ENCODE data around the gene CD320. TPM values are rescaled to one million over a fixed set of nuclear protein-coding genes. Genes with fewer than 3 reads are reported as not detected.
A peak's percentile ranks its signal among the peaks of the same experiment; 100 is the strongest.

The CD320 gene
- total RNA-seq, 8 experiments from 2014 or later, result 20.9 to 109 (median 41.8) TPM

DNA sequence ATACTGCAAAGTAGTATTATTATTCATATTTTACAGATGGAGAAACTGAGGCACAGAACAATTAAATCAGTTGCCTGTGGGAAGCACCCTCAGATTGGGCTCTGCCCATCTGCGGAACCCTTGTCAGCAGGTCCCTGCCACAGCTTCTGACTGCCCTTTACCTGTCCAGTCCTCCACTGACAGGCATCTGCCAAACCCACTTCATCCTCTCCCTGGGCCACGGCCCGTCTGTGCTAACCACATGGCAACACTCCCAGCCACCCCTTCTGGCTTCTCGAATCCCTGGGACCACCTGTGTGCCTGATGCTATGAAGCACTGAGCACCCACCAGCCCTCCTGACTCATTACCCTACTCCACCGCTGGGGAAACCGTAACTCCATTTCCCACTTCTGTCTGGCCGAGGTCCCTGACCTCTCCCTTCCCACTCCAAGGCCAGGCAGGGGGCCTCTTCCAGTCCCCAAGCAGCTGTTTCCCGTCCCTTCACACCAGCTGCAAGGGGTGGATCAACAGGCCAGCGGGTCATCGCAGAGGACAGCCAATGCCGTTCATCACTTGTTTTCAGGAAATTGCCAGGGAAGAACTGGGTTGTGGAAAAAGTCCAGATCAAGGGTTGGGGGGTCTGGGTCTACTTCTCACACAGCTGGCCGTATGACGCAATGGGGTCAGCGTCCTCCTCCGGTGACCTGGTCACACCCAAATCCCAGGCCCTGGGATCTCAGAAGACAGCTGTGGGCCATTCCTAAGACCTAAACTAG lies 32.4 kb upstream of the CD320 start:
- ATAC-seq (replicated peaks in 6 of 8), result peak in 3 of 8 experiments; percentile 5 to 9 (median 8)
- 0 to 53% (median 40%) methylated on average over 1 to 9 of the region's 15 CpGs; no CpG with 5 or more reads in 5 of the 10 experiments for WGBS, 10 experiments

DNA sequence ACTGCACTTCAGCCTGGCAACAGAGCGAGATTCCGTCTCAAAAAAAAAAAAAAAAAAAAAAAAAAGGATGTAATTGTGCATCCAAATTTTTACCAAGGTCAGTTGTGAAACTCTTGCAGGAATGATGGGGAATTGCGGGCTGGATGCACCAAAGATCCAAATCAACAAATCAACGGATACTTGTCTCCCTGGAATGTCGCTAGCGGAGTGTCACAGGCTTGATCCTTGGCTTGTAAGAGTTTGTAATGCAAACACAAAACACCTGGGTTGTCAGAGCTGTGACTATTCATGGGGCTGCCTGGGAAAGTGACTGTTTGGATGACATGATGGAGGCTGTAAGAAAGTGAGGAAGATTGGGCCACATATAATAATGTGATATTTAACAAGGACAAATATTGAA lies 30.7 kb upstream of the CD320 start:
- H3K27ac ChIP-seq, result no peak overlapping the region
- no peaks in the 10 kb centered on the region for H3K4me1 ChIP-seq (replicated peaks in 1 of 2)
- in situ Hi-C loops (cut with MboI; ENCODE audit: low pct_unique_long_range_greater_than_20kb in 2 of 9, low sequenced_read_pairs in 9 of 9, unreplicated experiment in 9 of 9), result no loop called here
- no peak overlapping the region for H3K4me3 ChIP-seq
- ATAC-seq (replicated peaks in 6 of 8), result no peak
- WGBS, 10 experiments, result 40 to 73% (median 64%) methylated on average over 1 to 4 of the region's 6 CpGs; no CpG with 5 or more reads in 7 of the 10 experiments

More for the DNA sequence above, 32.4 kb upstream of the CD320 start:
- Histone ChIP-seq H3K4me3 (no peak overlapping the region), H3K27ac (no peak overlapping the region), H3K4me1 (replicated peaks in 1 of 2) (no peaks in the 10 kb centered on the region)
- in situ Hi-C loops (cut with MboI; ENCODE audit: low pct_unique_long_range_greater_than_20kb in 2 of 9, low sequenced_read_pairs in 9 of 9, unreplicated experiment in 9 of 9), result no loop called here

DNA sequence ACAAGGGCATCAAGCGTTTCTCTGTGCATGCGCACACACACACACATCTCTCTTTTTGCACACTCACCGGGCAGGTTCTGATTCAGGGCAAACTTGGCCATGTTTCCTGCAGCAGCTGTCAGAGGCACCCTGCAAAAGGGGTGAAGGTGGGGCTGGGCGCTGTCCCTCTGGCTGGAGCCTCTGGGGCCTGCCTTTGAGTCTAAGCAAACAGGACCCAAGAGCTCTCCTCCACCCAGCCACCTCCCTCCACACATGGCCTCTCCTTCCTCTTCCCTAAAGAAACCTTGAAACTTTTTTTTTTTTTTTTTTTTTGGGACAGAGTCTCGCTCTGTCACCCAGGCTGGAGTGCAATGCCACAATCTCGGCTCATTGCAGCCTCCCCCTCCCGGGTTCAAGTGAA lies 29.6 kb upstream of the CD320 start:
- in situ Hi-C loops (cut with MboI; ENCODE audit: low pct_unique_long_range_greater_than_20kb in 2 of 9, low sequenced_read_pairs in 9 of 9, unreplicated experiment in 9 of 9), result no loop called here
- Histone ChIP-seq H3K4me3 (no peak overlapping the region), H3K4me1 (replicated peaks in 1 of 2) (no peaks in the 10 kb centered on the region), H3K27ac (no peak overlapping the region)
- 40 to 100% (median 80%) methylated on average over 1 to 2 of the region's 7 CpGs; no CpG with 5 or more reads in 4 of the 10 experiments for WGBS, 10 experiments
- ATAC-seq (replicated peaks in 6 of 8), result no peak

DNA sequence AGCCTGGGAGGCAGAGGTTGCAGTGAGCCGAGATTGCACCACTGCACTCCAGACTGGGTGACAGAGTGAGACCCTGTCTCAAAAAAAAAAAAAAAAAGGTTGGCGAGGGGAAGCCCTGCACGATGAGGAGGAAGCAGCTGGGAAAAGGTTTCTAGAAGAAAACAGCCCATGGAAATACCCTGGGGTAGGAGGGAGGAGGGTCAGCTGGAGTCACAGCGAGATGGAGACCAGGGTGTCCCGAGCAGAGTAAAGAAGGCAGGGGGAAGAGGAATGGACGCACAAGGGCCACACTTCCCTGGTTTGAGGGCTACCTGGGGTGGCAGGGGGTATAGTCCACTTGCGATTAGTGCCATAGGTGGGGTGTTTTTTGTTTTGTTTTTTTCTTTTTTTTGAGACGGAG lies 28.5 kb upstream of the CD320 start:
- Histone ChIP-seq H3K4me1 (replicated peaks in 1 of 2) (no peaks in the 10 kb centered on the region), H3K4me3 (no peak overlapping the region), H3K27ac (no peak overlapping the region)
- in situ Hi-C loops (cut with MboI; ENCODE audit: low pct_unique_long_range_greater_than_20kb in 2 of 9, low sequenced_read_pairs in 9 of 9, unreplicated experiment in 9 of 9), result no loop called here
- ATAC-seq (replicated peaks in 6 of 8), result no peak
- WGBS, 10 experiments, result 51 to 53% methylated on average over 3 of the region's 8 CpGs; no CpG with 5 or more reads in 8 of the 10 experiments

DNA sequence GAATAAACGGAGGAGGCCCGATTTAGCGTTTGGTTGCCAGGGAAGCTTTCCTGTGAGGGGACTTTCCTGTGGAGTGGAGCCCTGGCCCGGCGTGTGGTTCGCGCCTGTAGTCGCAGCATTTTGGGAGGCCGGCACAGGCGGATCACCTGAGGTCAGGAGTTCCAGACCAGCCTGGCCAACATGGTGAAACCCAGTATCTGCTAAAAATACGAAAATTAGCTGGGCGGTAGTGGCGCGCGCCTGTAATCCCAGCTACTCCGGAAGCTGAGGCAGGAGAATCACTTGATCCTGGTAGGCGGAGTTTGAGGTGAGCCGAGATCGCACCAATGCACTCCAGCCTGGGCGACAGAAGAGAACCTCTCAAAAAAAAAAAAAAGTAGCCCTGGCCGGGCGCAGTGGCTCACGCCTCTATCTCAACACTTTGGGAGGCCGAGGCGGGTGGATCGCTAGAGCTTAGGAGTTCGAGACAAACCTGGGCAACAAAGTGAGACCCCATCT lies 28.0 kb upstream of the CD320 start:
- in situ Hi-C loops (cut with MboI; ENCODE audit: low pct_unique_long_range_greater_than_20kb in 2 of 9, low sequenced_read_pairs in 9 of 9, unreplicated experiment in 9 of 9), result no loop called here
- H3K4me3 ChIP-seq, result no peak overlapping the region
- 10 to 84% (median 47%) methylated on average over 2 to 13 of the region's 27 CpGs; no CpG with 5 or more reads in 6 of the 10 experiments for WGBS, 10 experiments

DNA sequence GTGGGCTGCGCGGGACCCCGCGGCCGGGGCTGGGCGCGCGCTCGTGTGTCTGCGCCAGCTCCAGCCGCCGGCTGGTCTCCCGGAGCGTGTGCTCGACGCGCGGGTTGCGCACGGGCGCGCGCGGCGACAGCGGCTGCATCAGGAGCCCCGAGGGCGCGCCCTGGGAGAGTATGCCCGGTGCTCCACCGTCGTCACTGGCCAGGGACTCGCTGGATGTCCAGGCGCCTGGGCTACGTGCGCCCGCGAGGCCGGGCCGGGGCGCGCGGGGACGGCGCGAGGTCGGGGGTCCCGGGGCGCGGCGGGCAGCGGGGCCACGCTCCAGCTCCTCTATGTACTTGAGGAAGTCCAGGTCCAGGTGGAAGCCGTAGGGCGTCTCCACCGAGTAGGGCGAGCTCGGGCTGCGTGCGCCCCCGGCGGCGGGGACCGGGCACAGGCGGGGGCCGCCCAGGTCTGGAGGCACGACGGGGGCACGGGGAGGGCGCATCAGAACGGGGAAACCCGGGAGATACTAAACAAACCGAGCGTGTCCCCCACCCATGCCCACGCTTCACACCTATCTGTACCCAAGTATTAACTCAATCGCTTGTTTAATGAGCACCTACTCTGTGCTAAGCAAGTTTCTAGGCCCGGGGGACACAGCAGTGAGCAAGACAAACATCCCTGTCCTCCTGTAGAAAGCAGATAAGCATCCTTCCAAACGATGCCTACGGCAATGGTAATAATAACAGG lies 27.3 kb upstream of the CD320 start:
- Histone ChIP-seq H3K27ac (no peak overlapping the region), H3K4me3 (peak overlapping the region; percentile 33 to 43 (median 34)), H3K4me1 (replicated peaks in 1 of 2) (no peaks in the 10 kb centered on the region)
- ATAC-seq (replicated peaks in 6 of 8), result peak in 3 of 8 experiments; percentile 12 to 66 (median 34)
- in situ Hi-C loops (cut with MboI; ENCODE audit: low pct_unique_long_range_greater_than_20kb in 2 of 9, low sequenced_read_pairs in 9 of 9, unreplicated experiment in 9 of 9), result no loop called here
- 2 to 8% (median 7%) methylated on average over 5 to 9 of the region's 79 CpGs; no CpG with 5 or more reads in 7 of the 10 experiments for WGBS, 10 experiments

More for the DNA sequence above, 28.0 kb upstream of the CD320 start:
- ATAC-seq (replicated peaks in 6 of 8), result no peak
- no peaks in the 10 kb centered on the region for H3K4me1 ChIP-seq (replicated peaks in 1 of 2)
- no peak overlapping the region for H3K27ac ChIP-seq

DNA sequence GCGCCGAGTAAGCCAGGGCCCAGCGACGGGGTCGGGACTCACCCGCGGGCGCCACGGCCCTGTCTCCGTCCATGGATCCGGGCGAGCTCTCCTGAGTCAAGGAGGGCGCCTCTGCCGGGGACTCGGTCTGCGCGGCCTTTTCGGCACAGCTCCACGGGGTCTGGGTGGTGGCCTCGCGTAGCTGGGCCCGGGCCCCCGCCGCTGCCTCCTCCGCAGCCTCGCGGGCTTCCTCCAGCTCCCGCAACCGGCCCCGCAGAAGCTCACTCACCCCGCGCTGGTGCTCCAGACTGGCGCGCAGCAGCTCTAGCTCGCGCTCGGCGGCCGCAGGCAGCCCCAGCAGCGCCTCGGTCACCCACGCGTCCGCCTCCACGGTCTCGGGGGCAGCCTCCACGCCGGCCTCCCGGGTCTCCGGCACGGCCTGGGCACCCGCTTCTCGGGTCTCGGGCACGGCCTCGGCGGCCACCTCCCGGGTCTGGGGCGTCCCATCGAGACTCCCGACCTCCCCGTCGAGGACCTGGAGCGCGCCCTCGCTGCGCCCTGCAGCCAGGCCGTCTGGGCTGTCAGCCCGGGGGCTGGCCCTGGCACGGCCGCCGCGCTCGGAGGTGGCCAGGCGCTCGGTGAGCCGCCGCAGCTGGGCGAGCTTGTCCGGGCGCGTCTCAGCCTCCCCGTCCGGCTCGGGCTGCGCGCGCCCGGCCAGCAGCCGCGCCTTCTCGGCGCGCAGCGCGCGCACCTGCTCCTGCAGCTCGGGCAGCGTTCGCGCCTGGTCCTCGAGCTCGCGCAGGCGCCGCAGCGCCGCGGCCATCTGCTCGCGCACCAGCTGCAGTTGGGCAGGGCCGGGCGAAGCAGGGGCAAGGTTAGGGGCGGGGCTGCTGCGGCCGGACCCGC lies 26.5 kb upstream of the CD320 start:
- peak; percentile 83 to 94 (median 92) for ATAC-seq (replicated peaks in 6 of 8)
- no peaks in the 10 kb centered on the region for H3K4me1 ChIP-seq (replicated peaks in 1 of 2)
- H3K27ac ChIP-seq, result no peak overlapping the region
- peak overlapping the region; percentile 33 to 43 (median 34) for H3K4me3 ChIP-seq
- 4 to 6% (median 5%) methylated on average over 17 to 32 of the region's 117 CpGs; no CpG with 5 or more reads in 6 of the 10 experiments for WGBS, 10 experiments
- in situ Hi-C loops (cut with MboI; ENCODE audit: low pct_unique_long_range_greater_than_20kb in 2 of 9, low sequenced_read_pairs in 9 of 9, unreplicated experiment in 9 of 9), result no loop called here

DNA sequence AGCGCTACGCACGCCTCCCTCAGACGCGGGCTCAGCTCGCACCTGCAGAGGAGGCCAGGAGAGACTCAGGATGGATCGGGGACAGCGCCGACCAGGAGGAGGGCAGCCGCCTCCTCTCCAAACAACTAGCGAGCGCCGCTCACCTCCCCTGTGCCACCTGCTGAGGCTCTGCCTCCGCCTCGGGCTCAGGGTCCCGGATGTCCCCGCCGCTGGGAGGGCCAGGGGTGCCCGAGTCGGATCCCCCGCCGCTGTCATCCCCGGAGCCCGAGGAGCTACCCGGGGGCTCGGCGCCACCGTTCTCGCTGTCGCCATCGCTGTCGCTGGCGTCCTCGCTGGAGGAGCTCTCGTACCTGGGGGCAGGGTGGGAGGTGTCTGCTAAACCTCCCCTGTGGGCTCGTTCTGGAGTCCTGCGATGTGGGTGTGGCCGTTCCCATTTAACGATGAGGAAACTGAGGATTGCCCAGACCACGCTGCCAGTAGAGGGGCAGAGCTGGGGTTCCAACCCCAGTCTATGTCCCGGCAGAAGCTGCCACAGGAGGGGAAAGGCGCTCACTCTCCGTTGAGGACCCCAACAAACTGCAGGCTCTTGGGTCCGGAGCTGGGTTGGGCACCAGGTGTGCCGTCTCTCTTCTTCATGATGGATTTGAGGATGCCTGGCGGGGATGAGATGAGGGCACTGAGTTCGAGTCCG lies 25.8 kb upstream of the CD320 start:
- 0 to 17% (median 8%) methylated on average over 3 to 7 of the region's 48 CpGs; no CpG with 5 or more reads in 7 of the 10 experiments for WGBS, 10 experiments
- H3K27ac ChIP-seq, result no peak overlapping the region
- ATAC-seq (replicated peaks in 6 of 8), result no peak
- H3K4me3 ChIP-seq, result peak overlapping the region; percentile 10 to 43 (median 34)
- no peaks in the 10 kb centered on the region for H3K4me1 ChIP-seq (replicated peaks in 1 of 2)
- in situ Hi-C loops (cut with MboI; ENCODE audit: low pct_unique_long_range_greater_than_20kb in 2 of 9, low sequenced_read_pairs in 9 of 9, unreplicated experiment in 9 of 9), result no loop called here

DNA sequence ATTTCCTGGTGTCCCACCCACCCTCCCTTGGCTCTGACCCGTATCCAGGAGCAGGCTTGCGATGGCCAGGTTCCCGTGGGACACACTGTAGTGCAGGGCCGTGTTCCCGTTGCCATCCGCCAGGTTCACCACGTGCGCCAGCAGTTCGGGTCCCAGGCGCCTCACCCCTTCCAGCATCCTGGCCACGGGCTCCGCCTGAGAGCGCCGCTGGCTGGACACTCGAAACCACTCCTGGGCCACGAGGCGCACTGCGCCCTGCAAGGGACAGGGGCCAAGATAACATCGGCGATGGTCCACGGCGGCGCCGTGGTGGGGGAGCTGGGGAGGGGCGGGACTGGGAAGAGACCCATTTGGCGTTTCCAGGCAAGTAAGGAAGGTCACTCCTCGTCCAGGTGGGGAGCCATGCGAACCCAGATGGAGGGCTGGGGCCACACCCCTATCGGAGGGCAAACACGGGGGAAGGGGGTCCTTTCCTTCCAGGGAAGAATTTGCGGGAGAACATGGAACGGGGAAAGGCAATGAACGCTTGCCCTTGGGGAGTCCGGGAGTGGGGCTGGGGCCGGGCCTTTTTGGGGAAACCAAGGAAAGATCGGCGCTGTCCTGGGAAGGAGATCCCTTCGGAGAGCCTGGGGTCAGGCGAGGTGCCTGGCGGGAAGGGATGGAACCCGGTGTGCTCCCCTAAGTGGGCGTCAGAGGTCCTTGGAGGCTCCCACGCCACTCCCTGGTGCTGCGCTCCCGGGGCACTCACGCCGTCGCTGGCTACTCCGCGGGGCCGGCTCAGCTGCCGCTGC lies 25.0 kb upstream of the CD320 start:
- in situ Hi-C loops (cut with MboI; ENCODE audit: low pct_unique_long_range_greater_than_20kb in 2 of 9, low sequenced_read_pairs in 9 of 9, unreplicated experiment in 9 of 9), result no loop called here
- Histone ChIP-seq H3K4me1 (replicated peaks in 1 of 2) (no peaks in the 10 kb centered on the region), H3K27ac (no peak overlapping the region), H3K4me3 (peak overlapping the region in 3 of 5 donors; percentile 10 to 43 (median 22))
- no peak for ATAC-seq (replicated peaks in 6 of 8)
- 20% methylated on average over 2 of the region's 52 CpGs; no CpG with 5 or more reads in 9 of the 10 experiments for WGBS, 10 experiments

DNA sequence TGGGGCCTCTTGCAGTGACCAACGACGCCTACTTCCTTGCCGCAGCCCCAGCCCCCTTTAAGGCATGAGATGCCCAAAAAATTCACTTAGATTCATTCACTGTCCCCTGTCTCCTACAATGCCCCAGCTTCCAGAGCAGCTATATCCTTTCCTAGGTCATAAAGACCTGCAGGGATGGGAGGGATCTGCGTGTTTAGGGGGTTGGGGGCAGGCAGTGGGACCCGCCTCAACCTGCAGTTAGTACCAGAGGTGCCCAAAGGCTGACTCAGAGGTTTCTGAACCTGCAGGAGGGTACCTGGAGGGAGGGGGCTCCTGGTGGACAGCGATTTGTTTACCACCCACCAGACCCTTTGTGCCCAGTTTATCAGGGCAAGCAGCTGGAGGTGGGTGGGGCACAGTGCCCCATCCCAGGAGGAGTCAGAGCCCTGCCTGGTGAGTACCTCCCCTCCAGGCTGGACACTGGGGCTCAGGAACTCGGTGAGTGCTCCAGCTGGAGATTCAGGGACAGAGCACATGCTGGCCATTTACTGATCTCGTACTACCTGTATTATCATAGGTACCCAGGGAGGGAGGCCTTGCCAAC lies 23.2 kb upstream of the CD320 start:
- no peak overlapping the region for H3K4me3 ChIP-seq
- WGBS, 10 experiments, result 59 to 80% (median 72%) methylated on average over 1 to 2 of the region's 8 CpGs; no CpG with 5 or more reads in 7 of the 10 experiments
- in situ Hi-C loops (cut with MboI; ENCODE audit: low pct_unique_long_range_greater_than_20kb in 2 of 9, low sequenced_read_pairs in 9 of 9, unreplicated experiment in 9 of 9), result no loop called here
- no peak for ATAC-seq (replicated peaks in 6 of 8)
- no peak overlapping the region for H3K27ac ChIP-seq
- no peaks in the 10 kb centered on the region for H3K4me1 ChIP-seq (replicated peaks in 1 of 2)

DNA sequence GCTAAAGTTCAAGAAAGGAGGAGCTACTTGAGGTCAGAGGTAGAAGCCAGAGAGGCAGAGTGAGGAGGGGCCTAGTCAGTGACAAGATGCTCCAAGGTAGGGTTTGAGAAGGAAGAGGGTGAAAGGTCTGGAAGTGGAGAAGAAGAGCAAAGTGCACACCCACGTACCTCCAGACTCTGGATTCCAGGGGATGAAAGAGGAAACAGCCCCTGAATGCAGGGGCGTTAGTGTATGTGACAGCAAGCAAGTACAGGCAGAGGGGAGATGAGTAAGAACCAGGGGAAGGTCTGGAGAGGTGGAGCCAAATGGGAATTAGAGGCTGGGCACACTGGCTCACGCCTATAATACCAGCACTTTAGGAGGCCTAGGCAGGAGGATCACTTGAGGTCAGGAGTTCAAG lies 21.8 kb upstream of the CD320 start:
- WGBS, 10 experiments, result 0 to 100% (median 52%) methylated on average over 1 to 3 of the region's 3 CpGs; no CpG with 5 or more reads in 3 of the 10 experiments

More for the DNA sequence above, 21.8 kb upstream of the CD320 start:
- H3K27ac ChIP-seq, result no peak overlapping the region
- ATAC-seq (replicated peaks in 6 of 8), result no peak
- in situ Hi-C loops (cut with MboI; ENCODE audit: low pct_unique_long_range_greater_than_20kb in 2 of 9, low sequenced_read_pairs in 9 of 9, unreplicated experiment in 9 of 9), result no loop called here
- H3K4me3 ChIP-seq, result no peak overlapping the region
- no peaks in the 10 kb centered on the region for H3K4me1 ChIP-seq (replicated peaks in 1 of 2)

Measured in motor neuron (in vitro differentiated cells).